Measurements from ENCODE around the gene LRCH4. TPM values are rescaled to one million over a fixed set of nuclear protein-coding genes. Genes with fewer than 3 reads are reported as not detected.

The LRCH4 gene
- 10 to 100 TPM; 28.0 to 73.6 (median 51.3) TPM for total RNA-seq

DNA sequence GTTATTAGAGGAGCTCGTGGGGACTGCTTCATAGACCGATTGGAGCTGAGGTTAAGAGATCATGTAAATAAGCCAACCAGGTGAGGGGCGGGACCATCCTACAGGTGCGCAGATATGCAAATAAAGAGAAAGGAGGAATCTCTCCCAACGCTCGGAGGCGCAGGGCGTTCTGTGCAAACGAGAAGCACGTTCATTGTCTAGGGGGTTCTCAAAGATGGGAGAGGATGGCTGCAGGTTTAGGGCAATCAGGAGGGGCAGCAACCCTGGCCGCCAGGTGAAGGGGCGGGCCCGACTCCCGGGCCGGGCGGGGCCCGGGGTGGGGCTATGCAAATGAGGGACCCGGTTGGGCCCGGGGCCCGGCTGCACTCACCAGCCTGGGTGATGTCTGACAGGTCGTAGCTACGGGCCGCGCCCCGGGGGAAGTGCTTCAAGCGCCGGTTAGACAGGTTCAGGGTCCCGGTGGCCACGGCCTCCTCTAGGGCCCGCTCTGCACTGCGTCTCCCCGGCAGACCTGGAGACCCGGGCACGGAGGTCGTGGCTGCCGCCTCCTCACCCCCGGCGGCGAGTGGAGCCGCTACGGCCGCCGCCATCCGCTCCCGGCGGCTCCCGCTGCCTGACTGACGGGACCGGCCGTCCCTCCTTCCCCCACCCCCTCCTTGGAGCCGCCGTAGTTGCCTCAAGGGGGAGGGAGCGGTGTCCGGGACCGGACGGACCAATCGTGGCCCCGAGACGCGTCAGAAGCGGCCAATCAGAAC is at the start of gene LRCH4:
TSS of gene LRCH4 (minus strand) at position 619 of the 755 bp plus-strand sequence. CDS start at position 590, 29 bp downstream.
- TF ChIP-seq, protein P1, sequence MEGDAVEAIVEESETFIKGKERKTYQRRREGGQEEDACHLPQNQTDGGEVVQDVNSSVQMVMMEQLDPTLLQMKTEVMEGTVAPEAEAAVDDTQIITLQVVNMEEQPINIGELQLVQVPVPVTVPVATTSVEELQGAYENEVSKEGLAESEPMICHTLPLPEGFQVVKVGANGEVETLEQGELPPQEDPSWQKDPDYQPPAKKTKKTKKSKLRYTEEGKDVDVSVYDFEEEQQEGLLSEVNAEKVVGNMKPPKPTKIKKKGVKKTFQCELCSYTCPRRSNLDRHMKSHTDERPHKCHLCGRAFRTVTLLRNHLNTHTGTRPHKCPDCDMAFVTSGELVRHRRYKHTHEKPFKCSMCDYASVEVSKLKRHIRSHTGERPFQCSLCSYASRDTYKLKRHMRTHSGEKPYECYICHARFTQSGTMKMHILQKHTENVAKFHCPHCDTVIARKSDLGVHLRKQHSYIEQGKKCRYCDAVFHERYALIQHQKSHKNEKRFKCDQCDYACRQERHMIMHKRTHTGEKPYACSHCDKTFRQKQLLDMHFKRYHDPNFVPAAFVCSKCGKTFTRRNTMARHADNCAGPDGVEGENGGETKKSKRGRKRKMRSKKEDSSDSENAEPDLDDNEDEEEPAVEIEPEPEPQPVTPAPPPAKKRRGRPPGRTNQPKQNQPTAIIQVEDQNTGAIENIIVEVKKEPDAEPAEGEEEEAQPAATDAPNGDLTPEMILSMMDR (IDR thresholded peaks at IDR 0.05; ENCODE audit: low read depth): no peak

GRCh38 chr7:100632951-100633717 is 47.2 kb upstream of the LRCH4 start:
- TF ChIP-seq, protein P1 (IDR thresholded peaks at IDR 0.05; ENCODE audit: low read depth): no peak

DNA sequence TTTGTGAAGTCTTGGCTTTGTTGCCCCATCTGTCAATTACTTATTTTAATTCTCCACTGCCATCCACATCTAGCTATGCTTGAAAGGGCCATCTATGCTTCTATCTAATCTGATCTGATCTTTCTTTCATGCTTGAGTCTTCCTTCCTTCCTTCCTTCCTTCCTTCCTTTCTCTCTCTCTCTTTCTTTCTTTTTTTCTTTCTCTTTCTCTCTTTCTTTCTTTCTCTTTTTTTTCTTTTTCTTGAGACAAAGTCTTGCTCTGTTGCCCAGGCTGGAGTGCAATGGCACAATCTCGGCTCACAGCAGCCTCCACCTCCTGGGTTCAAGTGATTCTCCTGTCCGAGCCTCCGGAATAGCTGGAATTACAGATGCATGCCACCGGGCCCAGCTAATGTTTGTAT is 44.1 kb upstream of the LRCH4 start:
- TF ChIP-seq, protein P1 (IDR thresholded peaks at IDR 0.05; ENCODE audit: low read depth): no peak

DNA sequence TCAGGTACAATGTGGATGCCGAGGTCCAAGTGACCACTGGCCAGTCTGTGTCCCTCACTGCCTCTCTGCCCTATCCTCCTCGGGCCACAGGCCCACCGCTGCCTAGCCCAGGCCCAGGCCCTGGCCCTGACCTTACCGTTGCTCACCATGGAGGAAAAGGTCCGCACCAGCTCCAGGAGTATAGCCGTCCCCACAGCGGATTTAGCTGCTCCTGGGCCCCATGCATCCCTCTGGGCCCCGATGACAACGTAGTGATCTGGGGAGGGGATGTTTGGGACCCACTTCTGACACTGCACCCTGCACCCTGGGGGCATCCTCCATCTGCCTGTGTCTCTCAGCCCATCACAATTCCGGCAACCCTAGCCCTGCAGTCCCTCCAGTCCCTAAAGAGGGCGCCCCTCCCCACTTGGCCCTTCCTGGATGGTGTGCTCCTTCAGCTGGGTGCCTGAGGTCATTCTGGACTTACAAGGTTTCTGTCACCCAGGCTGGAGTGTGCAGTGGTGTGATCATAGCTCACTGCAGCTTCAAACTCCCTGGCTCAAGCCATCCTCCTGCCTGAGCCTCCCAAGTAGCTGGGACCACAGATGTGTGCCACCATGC is 43.3 kb upstream of the LRCH4 start:
- TF ChIP-seq, protein P1 (IDR thresholded peaks at IDR 0.05; ENCODE audit: low read depth): no peak

DNA sequence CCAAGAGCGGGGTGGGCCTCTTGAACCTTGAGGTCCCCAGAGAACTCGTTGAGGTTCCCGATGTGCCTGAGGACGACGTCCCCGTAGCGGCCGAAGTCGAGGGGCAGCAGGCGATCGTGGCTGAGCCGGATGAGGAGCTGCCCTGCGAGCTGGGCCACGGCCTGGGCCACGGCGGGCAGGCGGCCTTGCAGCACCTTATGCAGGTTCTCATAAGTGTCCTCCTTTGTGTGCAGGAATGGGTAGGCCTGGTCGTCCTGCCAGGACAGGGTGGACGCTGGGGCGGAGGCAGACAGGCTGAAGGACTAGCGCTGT is 41.3 kb upstream of the LRCH4 start:
- TF ChIP-seq, protein P1 (IDR thresholded peaks at IDR 0.05; ENCODE audit: low read depth): no peak

DNA sequence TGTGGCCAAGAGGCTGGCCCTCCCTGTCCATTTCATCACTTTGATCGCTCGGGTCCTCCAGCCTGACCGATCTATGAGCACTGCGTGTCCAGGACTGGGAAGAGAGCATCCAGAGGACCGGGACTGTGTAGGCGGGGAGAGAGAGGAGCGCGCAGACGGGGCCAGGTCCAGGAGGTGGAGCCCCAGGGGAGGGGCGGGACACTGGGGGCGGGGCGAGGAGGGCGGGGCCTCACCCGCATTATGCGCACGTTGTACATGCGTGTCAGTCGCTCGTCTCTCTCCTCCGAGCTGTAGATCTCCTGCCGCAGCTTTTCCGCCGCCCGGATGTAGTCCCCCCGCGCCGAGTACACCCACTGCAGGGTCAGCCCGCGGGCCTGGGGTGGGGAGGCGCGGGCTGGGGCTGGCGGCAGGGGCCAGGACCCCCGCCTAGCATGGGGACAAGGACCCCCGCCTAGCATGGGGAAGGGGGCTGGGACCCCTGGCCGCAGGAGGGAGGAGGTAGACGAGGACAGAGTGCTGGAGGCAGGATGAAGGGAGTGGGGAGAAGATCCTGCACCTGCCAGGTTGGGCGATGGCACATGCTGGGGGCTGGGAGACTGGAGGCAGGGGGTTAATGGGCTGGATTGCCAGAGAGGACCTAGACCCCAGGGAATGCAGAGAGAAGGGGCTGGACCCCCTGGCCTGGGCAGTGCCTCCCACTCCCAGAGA is 40.8 kb upstream of the LRCH4 start:
- TF ChIP-seq, protein P1 (IDR thresholded peaks at IDR 0.05; ENCODE audit: low read depth): no peak
